ENCODE data around the gene FOXB1. TPM values are rescaled to one million over a fixed set of nuclear protein-coding genes. Genes with fewer than 3 reads are reported as not detected.

Gene FOXB1
- total RNA-seq, 1 experiment from 2014 or later: not detected

GRCh38 chr15:60020736-60021135 is 16.6 kb downstream of the FOXB1 start:
- Histone ChIP-seq H3K27me3 (replicated peaks) (0 out of 2 replicates have a peak, but pooled peaks cover 3% of the 10 kb centered on the region), H3K9me3 (replicated peaks) (no peaks in the 10 kb centered on the region; the same call in 1 of the 2 replicates), H3K27ac (no peak overlapping the region), H3K4me3 (no peak overlapping the region), H3K36me3 (no peaks in the 10 kb centered on the region), H3K4me1 (replicated peaks) (no peaks in the 10 kb centered on the region)
- no peak for DNase-seq (ENCODE audit: low read depth in 1 of 2, low spot score in 2 of 2)

- no peaks in the 10 kb centered on the region for H3K36me3 ChIP-seq
- no peaks in the 10 kb centered on the region; the same call in 1 of the 2 replicates for H3K9me3 ChIP-seq (replicated peaks)
- H3K4me3 ChIP-seq: no peak overlapping the region
- DNase-seq (ENCODE audit: low read depth in 1 of 2, low spot score in 2 of 2): no peak
- no peak overlapping the region for H3K27ac ChIP-seq
- no peaks in the 10 kb centered on the region for H3K4me1 ChIP-seq (replicated peaks)
- 0 out of 2 replicates have a peak, but pooled peaks cover 3% of the 10 kb centered on the region for H3K27me3 ChIP-seq (replicated peaks)
Observed at GRCh38 chr15:60021589-60022378, 17.7 kb downstream of the FOXB1 start.

GRCh38 chr15:60022379-60022741 is 18.2 kb downstream of the FOXB1 start:
- DNase-seq (ENCODE audit: low read depth in 1 of 2, low spot score in 2 of 2): no peak
- Histone ChIP-seq H3K9me3 (replicated peaks) (no peaks in the 10 kb centered on the region; the same call in 1 of the 2 replicates), H3K4me3 (no peak overlapping the region), H3K36me3 (no peaks in the 10 kb centered on the region), H3K27me3 (replicated peaks) (peaks cover 3% of the 10 kb centered on the region; the same call in 1 of the 2 replicates), H3K27ac (no peak overlapping the region), H3K4me1 (replicated peaks) (no peaks in the 10 kb centered on the region)

- no peaks in the 10 kb centered on the region for H3K36me3 ChIP-seq
- no peak overlapping the region for H3K4me3 ChIP-seq
- no peak overlapping the region for H3K27ac ChIP-seq
- H3K27me3 ChIP-seq (replicated peaks): no peaks in the 10 kb centered on the region; the same call in 1 of the 2 replicates
- DNase-seq (ENCODE audit: low read depth in 1 of 2, low spot score in 2 of 2): no peak
- H3K9me3 ChIP-seq (replicated peaks): no peaks in the 10 kb centered on the region
- no peaks in the 10 kb centered on the region for H3K4me1 ChIP-seq (replicated peaks)
Observed at GRCh38 chr15:60026555-60026954, 22.4 kb downstream of the FOXB1 start.

GRCh38 chr15:60035344-60035743 is 31.2 kb downstream of the FOXB1 start:
- Histone ChIP-seq H3K9me3 (replicated peaks) (no peaks in the 10 kb centered on the region), H3K4me1 (replicated peaks) (no peaks in the 10 kb centered on the region), H3K4me3 (no peak overlapping the region), H3K27ac (no peak overlapping the region), H3K27me3 (replicated peaks) (peaks cover 5% of the 10 kb centered on the region; the same call in 1 of the 2 replicates), H3K36me3 (no peaks in the 10 kb centered on the region)
- no peak for DNase-seq (ENCODE audit: low read depth in 1 of 2, low spot score in 2 of 2)

- no peak overlapping the region for H3K27ac ChIP-seq
- H3K36me3 ChIP-seq: no peaks in the 10 kb centered on the region
- H3K9me3 ChIP-seq (replicated peaks): no peaks in the 10 kb centered on the region
- no peak overlapping the region for H3K4me3 ChIP-seq
- H3K4me1 ChIP-seq (replicated peaks): no peaks in the 10 kb centered on the region
- H3K27me3 ChIP-seq (replicated peaks): peaks cover 10% of the 10 kb centered on the region; the same call in 1 of the 2 replicates
- DNase-seq (ENCODE audit: low read depth in 1 of 2, low spot score in 2 of 2): no peak
Observed at GRCh38 chr15:60039316-60039715, 35.2 kb downstream of the FOXB1 start.

GRCh38 chr15:60043744-60044435 is 39.8 kb downstream of the FOXB1 start:
- H3K9me3 ChIP-seq (replicated peaks): no peaks in the 10 kb centered on the region
- no peak overlapping the region for H3K4me3 ChIP-seq
- no peak for DNase-seq (ENCODE audit: low read depth in 1 of 2, low spot score in 2 of 2)
- no peak overlapping the region for H3K27ac ChIP-seq
- peaks cover 10% of the 10 kb centered on the region; the same call in 1 of the 2 replicates for H3K27me3 ChIP-seq (replicated peaks)
- no peaks in the 10 kb centered on the region for H3K4me1 ChIP-seq (replicated peaks)
- H3K36me3 ChIP-seq: no peaks in the 10 kb centered on the region

GRCh38 chr15:60044636-60045270 is 40.6 kb downstream of the FOXB1 start:
- Histone ChIP-seq H3K9me3 (replicated peaks) (0 out of 2 replicates have a peak, but pooled peaks cover 1% of the 10 kb centered on the region), H3K4me3 (no peak overlapping the region), H3K27ac (no peak overlapping the region), H3K36me3 (no peaks in the 10 kb centered on the region), H3K27me3 (replicated peaks) (peaks cover 9% of the 10 kb centered on the region; the same call in 1 of the 2 replicates), H3K4me1 (replicated peaks) (no peaks in the 10 kb centered on the region)
- DNase-seq (ENCODE audit: low read depth in 1 of 2, low spot score in 2 of 2): no peak

GRCh38 chr15:60047701-60048100 is 43.6 kb downstream of the FOXB1 start:
- H3K27me3 ChIP-seq (replicated peaks): peaks cover under 1% of the 10 kb centered on the region; the same call in 1 of the 2 replicates
- no peak overlapping the region for H3K4me3 ChIP-seq
- no peaks in the 10 kb centered on the region for H3K4me1 ChIP-seq (replicated peaks)
- DNase-seq (ENCODE audit: low read depth in 1 of 2, low spot score in 2 of 2): no peak
- 0 out of 2 replicates have a peak, but pooled peaks cover 3% of the 10 kb centered on the region for H3K9me3 ChIP-seq (replicated peaks)
- H3K36me3 ChIP-seq: no peaks in the 10 kb centered on the region
- no peak overlapping the region for H3K27ac ChIP-seq

- no peaks in the 10 kb centered on the region for H3K36me3 ChIP-seq
- no peaks in the 10 kb centered on the region for H3K4me1 ChIP-seq (replicated peaks)
- H3K27me3 ChIP-seq (replicated peaks): no peaks in the 10 kb centered on the region
- H3K9me3 ChIP-seq (replicated peaks): 0 out of 2 replicates have a peak, but pooled peaks cover 3% of the 10 kb centered on the region
- H3K4me3 ChIP-seq: no peak overlapping the region
- DNase-seq (ENCODE audit: low read depth in 1 of 2, low spot score in 2 of 2): no peak
- H3K27ac ChIP-seq: no peak overlapping the region
Observed at GRCh38 chr15:60049948-60050347, 45.8 kb downstream of the FOXB1 start.

GRCh38 chr15:60052796-60053195 is 48.7 kb downstream of the FOXB1 start:
- DNase-seq (ENCODE audit: low read depth in 1 of 2, low spot score in 2 of 2): no peak
- H3K4me3 ChIP-seq: no peak overlapping the region
- no peaks in the 10 kb centered on the region for H3K4me1 ChIP-seq (replicated peaks)
- H3K27ac ChIP-seq: no peak overlapping the region
- H3K9me3 ChIP-seq (replicated peaks): 0 out of 2 replicates have a peak, but pooled peaks cover 3% of the 10 kb centered on the region
- H3K27me3 ChIP-seq (replicated peaks): 0 out of 2 replicates have a peak, but pooled peaks cover 4% of the 10 kb centered on the region
- H3K36me3 ChIP-seq: no peaks in the 10 kb centered on the region

GRCh38 chr15:60054472-60054871 is 50.4 kb downstream of the FOXB1 start:
- Histone ChIP-seq H3K4me3 (no peak overlapping the region), H3K9me3 (replicated peaks) (0 out of 2 replicates have a peak, but pooled peaks cover 3% of the 10 kb centered on the region), H3K4me1 (replicated peaks) (no peaks in the 10 kb centered on the region), H3K27me3 (replicated peaks) (peaks cover 4% of the 10 kb centered on the region; the same call in 1 of the 2 replicates), H3K36me3 (no peaks in the 10 kb centered on the region), H3K27ac (no peak overlapping the region)
- DNase-seq (ENCODE audit: low read depth in 1 of 2, low spot score in 2 of 2): peak in 1 of 2 experiments; percentile 15

All from SJSA1 (cell line).